Left kidney (tissue), 2 donors: ENCODE results near the gene DHRS12. TPM values are rescaled to one million over a fixed set of nuclear protein-coding genes. Genes with fewer than 3 reads are reported as not detected.
A peak's percentile ranks its signal among the peaks of the same experiment; 100 is the strongest.

Experiments
- DNase-seq: peaks from one replicate; pipeline ENCODE4 v3.0.0-alpha.2; 2013
- polyA plus RNA-seq: library from polyadenylated mRNA; unstranded; fragments of 120-200 nt; gene quantifications from one replicate; pipeline ENCODE4 v1.2.1, GENCODE V29; 2013; ENCODE audit not compliant: insufficient read length

The DHRS12 gene
- polyA plus RNA-seq, 1 donor = 23.6 TPM

DNA sequence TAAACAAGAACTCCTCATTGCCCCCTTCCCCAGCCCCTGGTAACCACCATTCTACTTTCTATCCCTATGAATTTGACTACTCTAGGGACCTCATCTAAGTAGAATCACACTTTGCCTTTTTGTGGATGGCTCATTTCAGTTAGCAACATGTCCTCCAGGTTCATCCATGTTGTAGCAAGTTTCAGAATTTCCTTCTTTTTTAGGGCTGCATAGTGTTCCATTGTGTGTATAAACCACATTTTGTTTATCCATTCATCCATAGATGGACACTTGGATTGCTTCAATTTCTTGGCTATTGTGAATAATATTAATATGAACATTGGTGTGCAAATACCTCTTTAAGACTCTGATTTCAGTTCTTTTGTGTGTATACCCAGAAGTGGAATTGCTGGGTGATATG is 4.8 kb upstream of the DHRS12 start:
- no peak for DNase-seq

DNA sequence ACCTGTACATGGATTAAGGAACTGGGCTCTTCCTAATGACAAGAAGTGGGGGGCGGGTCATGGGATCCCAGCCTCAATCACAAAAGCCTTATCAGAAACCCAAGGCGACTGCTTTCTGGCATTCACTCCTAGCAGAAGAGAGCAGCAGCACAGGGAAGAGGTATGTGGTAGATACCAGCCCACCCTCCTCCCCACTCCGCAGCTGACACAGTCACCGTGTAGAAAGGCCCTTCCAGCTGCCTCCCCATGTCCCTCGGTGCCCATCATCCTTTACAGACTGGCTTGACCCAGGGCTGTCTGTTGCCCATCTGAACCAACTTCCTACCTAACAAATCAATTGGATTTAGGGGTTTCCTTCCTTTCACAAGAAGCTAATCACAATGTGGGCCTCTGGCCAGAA is 3.1 kb upstream of the DHRS12 start:
- no peak for DNase-seq

DNA sequence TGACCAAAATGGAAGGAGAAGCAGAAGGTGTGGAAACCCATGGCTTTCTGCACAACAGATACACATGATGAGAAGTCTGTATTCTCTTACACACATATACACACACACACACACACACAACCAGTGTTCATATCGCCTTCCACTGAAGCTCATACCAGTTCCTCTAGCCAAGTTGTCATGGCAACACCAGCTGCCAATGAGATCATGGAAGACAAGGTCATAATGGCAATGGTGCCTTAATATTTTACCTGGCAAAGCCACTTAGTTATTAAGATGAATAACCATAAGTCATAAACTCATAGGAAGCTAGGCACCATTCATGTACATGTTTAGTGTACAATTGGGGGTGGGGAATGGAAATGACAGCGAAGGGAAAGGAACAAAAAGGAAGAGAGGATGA is 2.6 kb upstream of the DHRS12 start:
- DNase-seq = no peak

DNA sequence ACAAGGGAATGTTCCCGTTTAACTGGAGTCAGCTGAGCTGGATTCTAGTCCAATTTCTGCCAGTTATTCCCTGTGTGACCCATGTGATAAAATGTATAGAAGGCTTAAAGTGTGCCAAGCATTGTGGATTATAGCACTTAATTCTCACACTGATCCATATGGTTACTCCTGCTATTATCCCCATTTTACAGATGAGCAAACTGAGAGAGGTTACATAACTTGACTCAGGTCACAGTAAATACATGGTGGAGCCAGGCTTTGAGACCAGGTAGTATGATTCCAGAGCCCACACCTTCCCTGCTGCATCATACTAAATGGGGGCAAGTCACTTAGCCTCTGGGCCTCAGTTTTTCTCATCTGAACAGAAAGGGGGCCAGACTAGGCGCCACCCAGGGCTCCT is 2.0 kb upstream of the DHRS12 start:
- no peak for DNase-seq

DNA sequence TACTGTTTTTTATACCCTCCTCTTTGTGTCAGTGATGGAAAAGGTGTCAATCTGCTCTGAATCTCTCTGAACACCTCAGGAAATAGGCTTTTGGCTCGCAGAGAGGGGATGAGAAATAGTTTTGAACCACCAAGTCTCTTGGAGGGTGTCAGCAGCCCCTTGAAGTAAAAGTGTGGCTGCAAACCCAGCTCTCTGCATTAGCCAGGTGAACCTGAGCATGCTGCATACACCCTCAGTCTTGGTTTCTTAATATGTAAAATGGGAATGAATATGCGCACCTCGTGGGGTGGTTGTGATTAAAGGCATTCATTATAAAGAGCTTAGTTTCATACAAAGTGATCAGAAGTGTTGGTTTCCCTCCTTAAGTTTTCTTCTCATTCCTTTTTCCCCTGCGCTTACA is 1.4 kb upstream of the DHRS12 start:
- DNase-seq = no peak

DNA sequence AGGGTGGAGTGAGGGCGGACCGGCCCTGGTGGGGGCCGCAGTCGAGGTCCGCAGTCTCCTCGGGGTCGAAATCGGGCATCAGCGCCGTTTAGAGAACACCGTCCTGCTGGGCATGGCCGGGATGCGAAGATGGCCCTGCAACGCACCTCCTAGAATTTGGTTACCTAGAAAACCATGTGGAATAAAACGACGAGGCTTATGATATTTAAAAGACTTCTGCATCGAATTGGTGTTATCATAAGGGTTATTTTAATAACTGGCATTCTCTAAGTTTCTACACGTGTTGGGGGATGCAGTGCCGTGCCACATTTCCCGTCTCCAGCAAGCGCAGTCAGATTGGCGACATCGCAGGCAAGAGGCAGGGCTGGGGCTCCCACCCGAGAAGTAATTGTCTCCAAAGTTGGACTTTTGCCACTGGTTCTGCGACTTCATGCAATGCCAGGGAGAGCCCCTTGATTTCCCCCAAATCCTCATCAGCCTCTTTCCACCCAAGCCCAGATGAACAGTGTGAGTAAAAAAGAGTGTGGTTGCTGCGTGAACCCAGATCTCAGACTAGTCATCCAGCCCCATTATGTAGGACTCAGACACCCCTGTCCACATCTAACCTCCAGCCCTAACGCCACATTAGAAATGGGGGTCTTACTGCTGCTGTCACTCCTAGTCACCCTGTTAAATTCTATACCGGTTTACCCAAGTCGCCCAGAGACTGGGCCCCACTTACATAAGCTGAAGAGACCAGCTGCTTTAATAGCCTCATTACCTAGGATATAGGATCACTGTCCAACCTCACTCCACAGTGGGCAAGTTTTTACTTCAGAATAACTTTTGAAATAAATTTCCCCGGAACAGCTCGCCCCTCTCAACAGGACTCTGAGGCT is 571 bp upstream of the DHRS12 start:
- no peak for DNase-seq

DNA sequence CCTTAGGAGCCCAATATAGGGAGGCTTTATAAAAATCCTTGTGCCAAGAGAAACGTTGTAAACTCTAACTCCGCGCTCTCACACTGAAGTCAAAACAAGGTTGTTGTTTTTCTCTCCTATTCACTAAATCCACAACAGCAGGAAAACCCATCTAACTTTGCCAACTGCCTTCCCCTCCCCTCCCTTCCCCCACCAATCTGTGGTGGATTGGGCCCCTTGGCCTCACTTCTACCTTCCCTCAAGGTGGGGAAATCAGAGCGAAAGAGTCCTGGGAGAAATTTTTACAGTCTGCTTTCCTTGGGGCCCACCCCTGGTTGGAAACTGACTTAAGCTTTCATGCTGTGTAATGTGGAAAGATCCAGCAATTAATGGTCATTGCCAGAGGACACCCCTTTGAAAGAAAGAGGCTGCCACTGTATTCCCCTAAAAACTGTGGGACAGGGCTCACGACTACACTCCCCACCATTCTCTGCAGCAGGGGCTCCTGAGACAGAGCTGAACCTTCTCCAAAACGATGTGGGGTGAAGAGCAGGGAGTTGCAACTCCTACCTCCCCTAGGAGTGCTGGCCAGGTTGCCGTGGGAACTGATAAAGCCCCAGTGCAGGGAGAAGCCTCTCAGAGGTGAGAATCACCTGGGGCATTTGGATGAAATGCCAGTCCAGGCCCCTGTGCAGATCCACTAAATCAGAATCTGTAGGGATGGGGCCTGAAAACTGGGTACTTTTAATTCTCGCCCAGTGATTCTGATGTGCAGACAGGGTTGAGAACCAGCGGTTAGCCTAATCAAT is 1.1 kb downstream of the DHRS12 start:
- no peak for DNase-seq

DNA sequence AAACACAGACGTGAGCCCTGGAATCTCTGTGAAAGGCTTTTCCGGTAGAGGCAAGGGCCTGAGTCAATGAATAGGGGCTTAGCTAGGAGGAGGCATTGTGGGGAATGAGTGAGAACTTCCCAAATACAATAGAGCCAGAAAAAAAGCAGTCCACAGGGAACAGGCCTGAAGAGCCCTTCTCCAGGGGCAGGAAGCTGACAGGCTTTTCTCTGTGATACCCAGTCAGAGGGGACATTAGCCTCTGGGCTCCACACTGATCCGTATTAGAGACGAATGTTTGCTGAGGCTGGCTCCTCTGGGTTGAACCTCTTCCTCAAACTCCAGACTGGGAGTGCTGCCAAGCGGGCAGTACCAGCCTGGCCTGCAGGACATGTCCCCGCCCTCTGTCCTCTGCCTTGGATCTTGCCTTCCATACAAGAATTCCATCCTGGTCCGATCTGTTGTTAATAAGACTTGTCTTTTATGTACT is 2.3 kb downstream of the DHRS12 start:
- no peak for DNase-seq

DNA sequence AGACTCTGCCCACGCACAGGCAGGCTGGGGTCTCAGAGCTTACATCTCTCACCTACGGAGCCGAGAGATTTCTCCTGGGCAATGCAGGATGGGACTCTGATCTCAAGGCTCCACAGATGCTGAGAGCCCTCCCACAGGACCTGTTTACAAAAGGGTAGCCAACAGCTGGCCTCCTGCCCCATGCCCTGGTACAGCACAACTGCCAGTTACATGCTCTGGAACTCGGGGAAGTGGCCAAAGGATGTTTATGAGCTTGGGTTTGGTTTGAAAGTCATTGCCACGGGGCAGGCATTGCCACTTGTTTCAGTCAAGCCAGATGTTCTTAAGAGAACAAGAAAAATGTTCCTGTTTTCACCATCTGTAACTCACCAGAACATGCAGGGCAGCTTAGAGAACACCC is 3.5 kb downstream of the DHRS12 start:
- DNase-seq = no peak

DNA sequence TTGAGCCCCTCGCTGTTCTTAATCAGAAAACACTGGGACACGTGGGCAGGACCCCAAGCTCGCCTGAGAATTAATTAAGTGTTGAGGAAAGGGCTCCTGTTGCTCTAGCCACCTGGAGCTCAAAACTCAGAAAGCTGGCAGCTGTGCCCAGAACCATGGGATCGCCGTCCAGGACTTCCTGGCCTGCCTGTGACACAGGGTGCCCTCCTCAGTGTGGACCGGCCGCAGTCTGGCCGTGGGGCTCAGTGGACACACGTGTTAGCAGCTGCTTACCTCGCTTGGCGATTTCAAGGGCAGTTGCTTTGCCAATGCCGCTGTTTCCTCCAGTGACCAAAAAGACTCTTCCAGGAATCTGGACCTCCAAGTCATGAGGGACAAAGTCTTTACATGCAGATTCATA is 4.7 kb downstream of the DHRS12 start:
- no peak for DNase-seq

DNA sequence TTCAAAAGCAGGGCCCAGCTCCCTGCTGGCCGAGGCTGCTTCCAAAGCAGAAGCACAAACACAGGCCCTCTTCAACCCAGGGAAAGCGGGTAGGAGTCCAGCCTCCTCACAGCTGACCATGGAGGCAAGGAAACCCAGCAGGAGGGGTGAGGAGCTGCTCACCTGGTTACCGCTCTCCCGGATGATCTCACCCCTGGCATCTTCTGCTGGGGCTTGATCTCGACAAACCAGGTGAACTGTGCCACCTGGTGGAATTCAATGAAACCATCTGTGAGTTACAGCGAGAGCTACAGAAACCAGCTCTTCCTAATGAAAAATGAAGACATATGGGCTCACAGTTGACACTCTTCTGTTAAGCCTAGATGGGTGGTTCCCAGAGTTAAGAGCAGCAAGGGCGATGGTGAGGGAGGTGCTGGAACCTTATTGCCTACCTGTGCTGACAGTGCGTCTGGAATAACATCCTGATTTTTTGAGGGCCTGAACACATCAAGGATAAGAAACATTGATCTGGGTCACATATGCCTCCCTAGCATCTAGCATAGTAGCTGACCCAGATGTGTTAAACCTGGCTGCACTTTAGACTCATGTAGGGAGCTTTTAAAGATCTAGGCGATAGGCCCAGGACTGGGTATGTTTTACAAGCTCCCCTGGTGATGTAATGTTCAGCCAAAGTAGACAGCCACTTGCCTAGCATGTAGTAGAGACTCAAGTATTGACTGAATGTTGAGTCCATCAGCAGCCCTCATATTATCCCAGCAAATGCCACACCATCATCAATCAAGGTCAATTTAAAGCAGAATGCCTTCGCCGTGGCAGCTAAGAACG is 6.1 kb downstream of the DHRS12 start:
- peak; percentile 71 for DNase-seq

DNA sequence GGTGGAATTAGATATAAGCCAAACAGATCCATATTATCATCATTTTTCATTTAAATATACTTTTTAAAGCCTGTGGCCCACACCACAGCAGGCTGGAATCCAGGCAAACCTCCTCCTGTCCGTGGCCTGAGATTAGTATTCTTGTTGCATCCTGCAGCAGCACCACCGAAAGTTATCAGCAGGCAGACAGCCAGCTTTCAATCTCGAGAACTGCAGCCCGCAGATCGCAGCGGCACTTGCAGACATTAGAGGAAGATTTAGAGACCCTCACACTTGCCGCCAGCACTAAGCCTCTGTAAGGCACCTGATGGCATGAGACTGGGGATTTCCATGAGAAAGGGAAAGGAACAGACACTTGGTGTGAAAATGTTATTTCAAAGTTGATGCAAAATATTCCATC is 7.4 kb downstream of the DHRS12 start:
- no peak for DNase-seq

DNA sequence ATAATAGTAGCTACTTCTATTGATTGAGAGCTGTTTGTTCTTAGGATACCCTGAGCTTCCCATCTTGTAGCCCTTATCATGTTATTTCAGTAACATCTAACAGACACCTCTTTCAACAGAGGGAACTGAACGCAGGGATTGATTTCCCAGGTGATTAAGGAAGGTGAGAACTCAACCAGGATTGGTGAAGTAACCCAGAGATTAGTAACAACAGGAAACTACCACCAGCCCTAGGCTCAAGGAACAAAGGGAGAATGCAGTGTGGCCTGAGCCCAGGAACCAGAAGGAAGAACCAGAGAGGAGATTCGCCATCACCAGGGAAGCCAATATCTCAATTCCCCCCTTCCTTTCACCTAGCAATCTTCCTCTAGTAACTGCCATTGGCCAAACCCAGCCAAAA is 8.5 kb downstream of the DHRS12 start:
- DNase-seq = no peak

DNA sequence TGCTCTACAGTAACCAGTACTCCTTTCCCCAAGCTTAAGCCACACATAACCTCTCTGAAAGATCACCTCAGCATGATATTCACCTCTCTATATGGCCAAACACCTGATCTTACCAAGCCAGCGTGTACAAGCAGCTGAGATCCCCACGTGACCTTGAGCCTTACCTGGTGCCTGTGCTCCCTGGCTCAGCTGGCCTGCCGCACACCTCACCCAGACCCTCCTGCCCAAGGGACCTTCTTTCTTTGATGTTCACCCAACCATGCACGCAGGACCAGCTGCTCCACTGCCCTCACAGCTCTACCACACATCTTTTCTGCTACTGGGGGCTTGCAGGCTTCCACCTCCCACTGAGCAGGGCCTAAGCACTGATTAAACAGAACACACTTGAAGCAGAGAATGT is 9.0 kb downstream of the DHRS12 start:
- no peak for DNase-seq

DNA sequence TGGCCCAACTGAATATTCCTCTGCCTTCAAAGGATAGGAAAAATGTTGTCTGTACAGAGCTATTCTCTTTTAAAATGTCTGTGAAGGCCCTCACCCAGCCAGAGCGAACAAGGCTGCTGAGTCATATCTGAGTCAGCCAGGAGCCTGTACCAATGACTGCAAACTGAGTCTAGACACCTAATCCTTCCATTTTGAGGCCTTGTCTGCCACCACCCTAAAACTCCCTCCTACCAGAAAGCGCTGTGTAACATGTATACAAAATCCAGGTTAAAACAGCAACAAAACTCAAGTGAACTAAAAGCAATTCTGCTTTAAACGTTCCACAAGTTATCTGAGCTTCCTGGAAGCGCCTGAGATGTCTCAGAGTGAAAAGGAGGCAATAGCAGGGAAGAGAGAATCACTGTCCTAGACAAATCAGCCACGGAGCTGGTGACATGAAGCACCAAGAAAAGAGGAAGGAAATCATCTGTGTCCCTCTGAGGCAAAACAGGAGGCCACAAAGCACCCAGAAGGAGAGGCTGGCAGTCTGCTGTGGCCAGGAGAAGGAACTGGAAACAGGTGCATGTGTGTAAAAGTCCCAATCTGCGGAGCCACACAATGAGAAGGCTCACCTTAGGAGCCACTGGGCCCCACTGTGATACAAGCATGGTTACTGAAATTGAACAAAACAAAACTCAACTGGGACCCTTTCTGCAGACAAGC is 10.2 kb downstream of the DHRS12 start:
- DNase-seq = no peak

DNA sequence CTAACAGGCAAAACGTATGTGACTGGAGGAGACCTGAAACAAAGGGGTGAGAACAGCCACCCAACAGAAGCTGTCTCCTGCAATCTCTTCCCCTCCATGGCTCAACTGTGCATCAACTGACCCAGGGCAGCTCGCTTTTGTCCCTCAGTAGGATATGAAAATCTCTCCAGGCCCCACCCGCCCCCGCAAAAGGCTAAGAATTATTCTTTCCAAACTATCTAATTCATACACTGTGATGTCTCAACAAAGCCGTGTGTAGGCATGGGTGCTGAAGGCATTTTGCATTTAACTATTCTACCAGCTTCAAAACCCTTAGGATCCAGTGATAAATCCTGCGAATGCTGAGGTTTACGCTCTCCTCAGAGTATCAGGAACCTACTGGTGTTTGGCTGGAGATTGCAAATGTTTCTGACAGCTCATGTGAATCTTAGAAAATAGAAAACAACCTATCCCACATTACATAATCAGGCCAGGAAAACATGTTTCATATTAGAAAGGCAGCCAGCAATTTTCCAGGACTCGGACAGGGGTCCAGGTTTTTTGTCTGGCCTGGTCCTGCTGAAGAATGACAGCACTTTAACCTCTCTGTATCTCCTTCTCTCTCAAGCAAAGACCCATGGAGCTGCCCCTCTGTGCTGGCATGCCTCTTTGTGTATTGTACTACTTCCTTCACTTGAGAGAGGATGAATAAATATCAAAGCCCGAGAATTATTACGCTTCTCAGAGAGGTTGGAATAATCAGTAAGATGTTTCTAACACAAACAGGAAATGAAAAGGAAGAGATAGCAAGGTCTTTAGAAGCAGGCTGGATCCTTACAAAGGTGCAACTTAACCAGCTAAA is 17.3 kb downstream of the DHRS12 start:
- DNase-seq = no peak

DNA sequence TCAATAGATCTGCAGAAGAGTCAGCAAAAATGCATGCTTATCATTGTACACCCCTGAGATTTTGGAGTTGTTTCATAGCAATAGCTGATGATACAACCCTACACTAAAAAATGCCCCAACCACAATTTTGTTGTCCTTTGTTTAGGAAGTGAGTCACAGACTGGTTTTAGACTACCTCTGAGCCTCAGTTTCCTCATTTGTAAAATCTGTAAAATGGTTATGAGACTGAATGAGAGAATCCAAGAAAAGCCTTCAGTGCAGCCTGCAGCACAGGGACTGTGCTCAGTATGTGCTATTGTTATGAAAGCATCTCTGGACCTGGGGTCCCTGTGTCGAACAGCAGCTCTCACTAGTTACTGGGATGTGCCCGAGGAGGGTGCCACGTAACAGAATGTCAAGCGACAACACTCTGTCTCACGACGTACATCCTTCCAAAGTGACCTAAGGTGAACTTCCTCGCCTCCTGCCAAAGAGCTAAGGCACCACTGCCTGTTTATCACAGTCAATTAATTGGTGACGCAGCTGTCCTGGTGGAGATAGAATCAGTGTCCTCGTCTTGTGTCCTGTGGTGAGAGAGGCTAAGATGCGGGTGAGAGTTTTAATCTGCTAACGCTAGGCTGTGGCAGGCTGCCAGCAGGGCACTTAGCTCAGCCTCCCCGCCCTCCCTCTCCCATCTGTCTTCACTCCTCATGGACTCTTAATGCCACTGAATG is 18.1 kb downstream of the DHRS12 start:
- DNase-seq = no peak

DNA sequence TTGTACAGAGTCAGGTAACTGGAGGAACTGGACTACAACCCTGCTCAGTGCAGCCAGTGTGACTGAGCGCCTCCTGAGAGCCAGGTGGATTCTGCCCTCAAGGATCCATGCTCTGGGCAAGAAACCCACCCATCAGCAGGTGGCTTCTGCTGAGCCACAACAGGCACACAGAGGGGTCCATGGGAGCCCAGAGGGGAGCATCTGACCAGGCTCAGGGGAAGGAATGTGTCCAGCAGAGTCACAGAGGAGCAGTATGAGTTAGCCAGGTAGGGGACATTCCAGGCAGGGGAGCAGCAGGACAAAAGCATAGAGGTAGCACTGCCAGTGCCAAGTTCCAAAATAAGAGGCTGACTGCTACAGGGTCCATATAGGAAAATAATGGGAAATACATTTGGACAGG is 19.9 kb downstream of the DHRS12 start:
- no peak for DNase-seq

DNA sequence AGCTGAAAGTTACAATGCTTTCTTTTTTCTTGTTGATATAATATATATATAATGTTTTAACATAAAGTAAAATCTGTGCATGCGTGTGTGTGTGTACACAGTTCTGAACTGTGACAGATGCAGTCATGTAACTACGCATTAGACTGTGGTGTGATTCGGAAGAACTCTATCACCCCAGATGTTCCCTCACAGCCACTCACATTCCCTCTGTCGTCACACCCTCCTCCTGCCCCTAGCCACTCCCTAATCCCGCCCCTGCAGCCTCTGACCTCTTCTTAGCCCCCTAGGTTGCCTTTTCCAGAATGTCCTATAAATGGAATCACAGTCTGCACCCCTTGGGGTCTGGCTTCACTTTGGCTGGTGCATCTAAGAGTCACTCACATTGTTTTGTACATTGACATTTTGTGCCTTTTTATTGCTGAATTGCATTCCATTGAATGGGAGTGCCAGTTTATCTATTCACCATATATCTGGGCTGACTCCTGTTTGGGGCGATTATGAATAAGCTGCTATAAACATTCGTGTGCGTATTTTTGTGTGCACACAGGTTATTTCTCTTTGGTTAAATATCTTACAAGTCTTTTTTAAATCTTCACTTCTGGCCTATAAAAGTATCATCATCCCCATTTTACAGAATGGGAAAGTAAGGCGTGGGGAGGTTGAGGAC is 20.4 kb downstream of the DHRS12 start:
- DNase-seq = no peak
